NCI-H82 treated with DMSO at 0.1 percent for 48 hours (cell line): ENCODE data around the gene CYP26A1.
"Not testable (repeated sequence)": the region's sequence is repeated elsewhere in the genome, so short reads cannot be mapped to it uniquely, and the experiment has no call there.

ENCODE experiments used
- DNase-seq: peaks from one replicate; lab custom pipeline; 2025; ENCODE audit not compliant: unreplicated experiment; lab: John Stamatoyannopoulos, UW

The CYP26A1 gene

GRCh38 chr10:93077860-93078337 lies 4.2 kb downstream of the CYP26A1 start:
- DNase-seq: no peak

GRCh38 chr10:93079663-93080349 lies 6.1 kb downstream of the CYP26A1 start:
- DNase-seq: no peak

GRCh38 chr10:93080350-93081046 lies 6.8 kb downstream of the CYP26A1 start:
- peak; percentile 8 for DNase-seq

- no peak for DNase-seq
Measured at GRCh38 chr10:93081318-93081717, 7.6 kb downstream of the CYP26A1 start.

- no peak for DNase-seq
Measured at GRCh38 chr10:93081834-93082233, 8.1 kb downstream of the CYP26A1 start.

- DNase-seq: no peak
Measured at GRCh38 chr10:93083743-93084539, 10.2 kb downstream of the CYP26A1 start.

GRCh38 chr10:93085272-93085859 lies 11.7 kb downstream of the CYP26A1 start:
- no peak for DNase-seq

GRCh38 chr10:93086289-93086688 lies 12.6 kb downstream of the CYP26A1 start:
- DNase-seq: no peak

- DNase-seq: no peak
Measured at GRCh38 chr10:93087846-93088245, 14.2 kb downstream of the CYP26A1 start.

- DNase-seq: no peak
Measured at GRCh38 chr10:93088466-93088865, 14.8 kb downstream of the CYP26A1 start.

GRCh38 chr10:93090619-93091018 lies 16.9 kb downstream of the CYP26A1 start:
- DNase-seq: no peak

- DNase-seq: no peak
Measured at GRCh38 chr10:93091960-93092359, 18.3 kb downstream of the CYP26A1 start.

GRCh38 chr10:93095225-93095624 lies 21.5 kb downstream of the CYP26A1 start:
- DNase-seq: no peak

GRCh38 chr10:93096901-93097300 lies 23.2 kb downstream of the CYP26A1 start:
- no peak for DNase-seq

- DNase-seq: no peak
Measured at GRCh38 chr10:93097386-93097785, 23.7 kb downstream of the CYP26A1 start.

GRCh38 chr10:93098816-93099215 lies 25.1 kb downstream of the CYP26A1 start:
- no peak for DNase-seq

GRCh38 chr10:93099670-93100069 lies 26.0 kb downstream of the CYP26A1 start:
- DNase-seq: no peak

GRCh38 chr10:93101148-93101547 lies 27.5 kb downstream of the CYP26A1 start:
- not testable (repeated sequence) for DNase-seq

- no peak for DNase-seq
Measured at GRCh38 chr10:93103953-93104352, 30.3 kb downstream of the CYP26A1 start.

- no peak for DNase-seq
Measured at GRCh38 chr10:93106631-93107072, 33.0 kb downstream of the CYP26A1 start.

- no peak for DNase-seq
Measured at GRCh38 chr10:93110472-93111146, 36.9 kb downstream of the CYP26A1 start.
